GM12891 (cell line): ENCODE data around the gene CHURC1.

Experiments used
- PAX5 ChIP-seq: IDR thresholded peaks from 2 replicates; pipeline ENCODE4 v1.6.1; 2011; ENCODE audit warnings: low read length, moderate library complexity, mild to moderate bottlenecking; ENCODE audit not compliant: insufficient read depth, severe bottlenecking
- POLR2A ChIP-seq: IDR thresholded peaks from 2 replicates; pipeline ENCODE4 v1.6.1; 2011; ENCODE audit warnings: low read depth, low read length, control low read depth
- POLR2AphosphoS5 ChIP-seq: IDR thresholded peaks from 2 replicates; pipeline ENCODE4 v1.6.1; 2011; ENCODE audit warnings: low read depth, low read length, control low read depth
- POU2F2 ChIP-seq: IDR thresholded peaks from 2 replicates; pipeline ENCODE4 v1.6.1; 2011; ENCODE audit warnings: low read depth, mild to moderate bottlenecking, control low read depth, low read length, moderate library complexity
- SPI1 ChIP-seq: IDR thresholded peaks from 2 replicates; pipeline ENCODE4 v1.6.1; 2011; ENCODE audit warnings: low read depth, low read length, control low read depth
- TAF1 ChIP-seq: IDR thresholded peaks from 2 replicates; pipeline ENCODE4 v1.6.1; 2011; ENCODE audit warnings: low read depth, low read length, control low read depth

- TF ChIP-seq POLR2AphosphoS5: no peak
- no peak for TF ChIP-seq TAF1
- TF ChIP-seq POU2F2: no peak
- TF ChIP-seq POLR2A: no peak
- TF ChIP-seq PAX5: no peak
- TF ChIP-seq SPI1: no peak
Observed at GRCh38 chr14:64958743-64959142, 44.5 kb downstream of the CHURC1 start.
